NCI-H446 (cell line): Measurements from ENCODE around the gene GAL.

Experiments
- DNase-seq, 2 experiments: peaks; one replicate each; lab custom pipeline; 2025; lab: John Stamatoyannopoulos, UW

Gene GAL

DNA sequence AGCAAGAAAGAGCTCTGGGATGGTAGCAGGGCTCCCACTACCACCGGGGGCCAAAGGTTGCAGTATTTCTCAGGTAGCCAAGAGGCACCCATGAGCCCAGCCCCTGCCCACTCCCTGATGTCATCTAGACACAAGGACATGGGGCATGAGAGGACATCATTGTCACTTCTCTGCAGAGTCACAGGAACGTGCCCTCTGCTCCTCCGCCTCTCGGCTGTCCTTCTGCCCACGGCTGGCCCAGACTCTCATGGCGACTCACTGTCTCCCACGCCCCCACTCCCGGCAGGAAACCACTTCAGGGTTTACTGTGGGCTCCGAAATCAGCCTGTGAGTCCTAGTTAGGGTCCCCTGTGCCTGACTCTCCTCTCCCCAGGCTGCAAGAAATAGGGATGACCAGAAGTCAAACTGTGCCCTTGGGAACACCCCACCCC is 1.8 kb upstream of the GAL start:
- DNase-seq: no peak

- no peak for DNase-seq
Measured at GRCh38 chr11:68683121-68683520, 1.2 kb upstream of the GAL start.

GRCh38 chr11:68683536-68684384 is 584 bp upstream of the GAL start:
- no peak for DNase-seq

DNA sequence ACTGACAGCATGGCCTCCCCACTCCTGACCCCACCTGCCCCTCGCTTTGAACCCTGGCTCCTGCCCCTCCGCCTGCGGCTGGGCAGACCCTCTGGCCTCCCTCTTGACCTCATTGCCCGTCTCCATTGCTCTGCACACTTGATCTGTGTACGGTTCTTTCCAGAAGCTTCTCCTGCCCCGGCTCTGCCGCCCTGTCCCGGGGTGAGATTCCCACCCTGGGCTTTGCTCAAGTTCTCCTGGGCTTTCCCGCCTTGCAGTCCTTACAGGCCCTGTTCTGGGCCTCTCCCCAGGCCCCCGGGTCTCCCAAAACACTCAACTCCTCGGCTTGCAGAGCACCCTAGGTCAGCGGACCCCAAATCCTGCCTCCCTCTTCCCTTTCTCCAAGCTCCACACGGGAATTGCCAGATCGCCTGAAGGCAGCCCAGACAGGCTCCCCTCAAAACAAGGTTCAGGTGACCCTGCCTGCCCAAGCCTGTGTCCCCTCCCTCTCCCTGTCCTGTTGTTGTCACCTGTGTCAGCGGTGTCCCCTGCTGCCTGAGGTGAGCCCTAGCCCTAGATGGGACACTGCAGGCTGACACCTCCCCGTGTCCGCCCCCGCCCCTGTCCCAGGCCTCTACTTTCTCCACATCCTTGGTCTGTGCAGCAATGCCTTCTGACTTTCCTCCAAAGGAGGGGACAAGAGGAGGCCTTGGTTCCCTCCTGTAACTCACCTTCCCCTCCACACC is 1.5 kb downstream of the GAL start:
- DNase-seq: no peak

GRCh38 chr11:68686486-68686885 is 2.1 kb downstream of the GAL start:
- DNase-seq: no peak

DNA sequence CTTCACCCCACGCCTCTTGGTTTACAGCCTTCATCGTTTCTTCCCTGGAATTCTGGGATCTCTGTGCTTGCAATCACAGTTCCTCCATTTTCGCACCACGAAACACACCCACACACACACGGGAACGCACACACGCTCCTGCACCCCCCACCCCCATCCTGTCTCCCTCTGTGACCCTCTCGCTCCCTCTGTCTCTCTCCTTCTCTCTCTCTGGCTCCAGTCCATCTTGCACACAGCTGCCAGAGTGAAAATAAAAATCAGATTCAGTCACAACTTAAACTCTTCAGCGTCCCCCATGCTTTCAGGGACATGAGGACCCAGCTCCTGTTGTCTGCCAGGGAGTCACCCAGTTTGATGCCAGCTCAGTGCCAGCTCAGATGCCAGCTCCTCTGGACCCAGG is 3.0 kb downstream of the GAL start:
- no peak for DNase-seq

DNA sequence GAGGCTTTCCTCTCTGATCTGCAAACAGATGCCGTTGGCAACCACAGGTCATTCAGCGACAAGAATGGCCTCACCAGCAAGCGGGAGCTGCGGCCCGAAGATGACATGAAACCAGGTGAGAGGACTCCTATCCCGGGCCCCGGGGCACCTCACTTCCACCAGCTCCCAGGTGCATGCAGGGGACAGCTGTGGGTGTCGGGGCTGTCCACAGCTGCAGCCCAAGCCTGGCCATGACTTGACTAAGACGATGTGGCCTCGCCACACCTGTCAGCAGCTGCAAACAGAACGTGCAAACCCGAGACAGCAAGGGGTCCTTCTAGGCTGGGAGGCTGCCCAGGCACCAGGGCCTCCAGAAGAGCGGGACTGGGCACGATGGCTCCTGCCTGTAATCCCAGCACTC is 3.6 kb downstream of the GAL start:
- no peak for DNase-seq

DNA sequence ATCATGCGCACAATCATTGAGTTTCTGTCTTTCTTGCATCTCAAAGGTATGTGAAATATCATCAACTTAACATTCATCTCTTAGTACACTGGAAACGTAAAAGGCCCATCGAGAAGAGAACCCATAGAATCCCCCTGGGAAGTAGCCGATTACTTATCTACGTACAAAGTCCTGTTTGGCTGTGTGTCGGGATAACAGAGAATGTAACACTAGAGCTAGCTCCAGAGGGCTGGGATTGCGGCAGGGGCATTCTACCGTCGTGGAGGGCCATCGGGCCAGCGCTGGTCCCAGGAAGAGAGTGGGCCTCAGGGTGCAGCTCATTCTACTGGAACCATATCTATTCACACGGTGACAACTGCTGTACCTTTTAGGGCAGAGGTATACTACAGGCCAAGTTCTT is 4.5 kb downstream of the GAL start:
- DNase-seq: no peak

- DNase-seq: no peak
Measured at GRCh38 chr11:68689737-68690625, 5.6 kb downstream of the GAL start.

- DNase-seq: no peak
Measured at GRCh38 chr11:68690671-68691401, 6.5 kb downstream of the GAL start.

GRCh38 chr11:68691402-68691784 is 7.0 kb downstream of the GAL start:
- no peak for DNase-seq

GRCh38 chr11:68692115-68692514 is 7.8 kb downstream of the GAL start:
- DNase-seq: no peak

DNA sequence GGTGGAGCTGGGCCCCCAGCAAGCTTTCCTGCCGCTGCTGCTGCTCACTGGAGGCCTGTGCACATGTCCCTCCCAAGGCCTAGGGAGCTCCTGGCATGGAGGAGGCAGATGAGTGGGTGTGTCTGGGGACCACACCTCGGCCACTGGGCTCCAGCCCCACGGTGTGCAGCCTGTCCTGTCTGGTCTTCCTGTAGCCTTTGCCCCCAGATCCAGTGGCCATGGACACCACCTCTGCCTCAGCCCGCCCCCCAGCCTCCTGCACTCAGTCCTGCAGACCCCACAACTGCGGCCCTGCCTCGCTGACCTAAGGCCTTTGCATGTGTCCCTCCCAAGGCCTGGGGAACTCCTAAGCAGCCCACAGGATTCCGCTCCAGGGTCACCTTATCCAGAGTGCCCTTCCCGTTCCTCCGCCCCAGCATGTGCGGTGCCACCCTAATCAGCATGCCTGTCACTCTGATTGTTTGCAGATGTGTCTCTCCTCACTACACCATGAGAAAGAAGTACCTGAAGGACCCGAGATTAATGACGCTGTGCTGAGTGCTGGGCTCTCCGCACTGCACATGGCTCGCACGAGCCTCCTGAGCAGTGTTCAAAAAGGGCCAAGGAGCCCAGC is 8.6 kb downstream of the GAL start:
- DNase-seq: no peak

DNA sequence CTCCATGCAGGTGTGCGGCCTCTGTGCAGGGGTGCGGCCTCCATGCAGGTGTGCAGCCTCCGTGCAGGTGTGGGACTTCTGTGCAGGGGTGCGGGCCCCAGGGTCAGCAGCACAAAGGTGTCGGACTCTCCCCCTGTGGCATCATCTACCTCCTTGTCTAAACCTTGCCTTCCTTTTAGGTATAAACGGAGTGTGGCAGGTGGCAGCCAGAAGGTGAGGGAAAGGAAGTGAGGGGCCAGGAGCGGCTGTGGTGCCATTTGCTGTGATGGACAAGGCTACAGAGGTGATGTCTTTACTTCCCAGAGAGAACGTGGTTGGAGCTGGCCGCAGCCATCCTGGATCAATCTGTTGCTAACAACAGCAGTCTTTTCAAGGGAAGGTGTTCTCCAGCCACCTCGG is 9.1 kb downstream of the GAL start:
- no peak for DNase-seq

DNA sequence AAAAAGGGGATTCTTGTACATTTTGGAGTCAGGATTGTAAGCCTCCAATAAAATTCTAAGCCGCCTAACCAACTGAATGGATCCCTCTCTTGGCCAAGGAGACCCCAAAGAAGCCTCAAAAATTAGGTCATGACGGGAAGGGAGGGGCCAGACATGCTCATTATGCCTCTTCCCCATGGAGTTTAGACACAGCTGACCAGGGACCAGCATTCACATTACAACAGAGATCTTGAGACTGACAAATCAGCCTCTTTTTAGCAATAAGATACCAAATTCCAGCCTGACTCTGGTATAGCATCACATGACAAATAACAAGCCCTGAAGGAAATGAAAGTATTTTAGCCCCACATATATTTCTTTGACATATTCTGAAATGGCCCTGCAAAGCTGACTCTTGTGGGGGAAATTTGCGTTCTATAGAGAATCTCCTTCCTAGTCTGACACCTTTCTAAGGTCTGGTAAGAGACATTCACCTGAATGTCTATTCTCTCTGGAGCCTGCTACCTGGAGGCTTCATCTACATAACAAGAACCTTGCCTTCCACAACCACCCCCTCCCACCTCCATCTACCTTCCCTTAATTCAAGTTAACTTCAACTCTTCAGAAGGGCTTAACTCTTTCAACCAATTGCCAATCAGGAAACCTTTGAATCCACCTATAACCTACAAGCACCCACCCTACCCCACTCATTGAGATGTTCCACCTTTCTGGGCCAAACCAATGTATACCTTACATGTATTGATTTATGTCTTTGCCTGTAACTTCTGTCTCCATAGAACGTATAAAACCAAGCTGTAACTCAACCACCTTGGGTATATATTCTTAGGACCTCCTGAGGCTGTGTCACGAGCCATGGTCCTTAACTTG is 10.3 kb downstream of the GAL start:
- no peak for DNase-seq

DNA sequence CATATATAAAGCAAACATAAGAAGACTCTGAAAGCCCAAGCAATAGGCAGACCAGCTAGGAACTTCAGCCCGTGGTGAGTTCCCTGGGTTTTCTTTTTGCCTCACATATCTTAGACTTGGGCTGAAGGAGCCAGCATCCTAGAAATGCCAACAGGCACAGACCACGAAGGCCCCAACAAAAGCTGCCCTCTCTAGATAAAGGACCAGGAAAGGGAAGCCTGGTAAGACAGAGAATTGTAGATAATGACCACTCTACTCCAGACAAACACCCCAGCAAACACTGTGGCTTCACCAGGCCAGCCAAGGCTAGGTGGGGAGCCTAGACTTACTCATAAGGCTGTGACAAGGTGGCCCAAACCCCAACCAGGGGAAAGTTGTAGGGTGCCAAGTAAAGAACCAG is 11.2 kb downstream of the GAL start:
- DNase-seq: no peak

- no peak for DNase-seq
Measured at GRCh38 chr11:68698993-68699392, 14.6 kb downstream of the GAL start.

DNA sequence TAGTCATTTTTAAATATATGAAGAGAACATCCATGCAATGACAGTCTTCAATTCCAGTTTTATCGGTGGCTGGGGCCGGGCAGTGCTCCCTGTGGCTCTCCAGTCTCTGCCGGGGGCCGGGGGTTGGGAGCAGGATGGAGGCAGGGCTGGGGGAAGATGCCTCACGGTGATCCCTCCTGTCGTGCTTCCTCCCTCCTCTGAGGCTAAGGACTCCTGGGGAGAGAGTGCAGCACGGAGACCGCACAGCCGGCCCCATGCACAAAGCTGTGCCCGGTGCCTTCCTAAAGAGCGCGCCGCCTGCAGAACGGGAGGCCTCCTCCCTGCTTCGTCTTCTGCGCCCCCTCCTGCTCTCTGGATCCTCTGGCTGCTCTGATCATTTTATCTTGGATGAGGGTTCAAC is 20.5 kb downstream of the GAL start:
- DNase-seq: no peak

DNA sequence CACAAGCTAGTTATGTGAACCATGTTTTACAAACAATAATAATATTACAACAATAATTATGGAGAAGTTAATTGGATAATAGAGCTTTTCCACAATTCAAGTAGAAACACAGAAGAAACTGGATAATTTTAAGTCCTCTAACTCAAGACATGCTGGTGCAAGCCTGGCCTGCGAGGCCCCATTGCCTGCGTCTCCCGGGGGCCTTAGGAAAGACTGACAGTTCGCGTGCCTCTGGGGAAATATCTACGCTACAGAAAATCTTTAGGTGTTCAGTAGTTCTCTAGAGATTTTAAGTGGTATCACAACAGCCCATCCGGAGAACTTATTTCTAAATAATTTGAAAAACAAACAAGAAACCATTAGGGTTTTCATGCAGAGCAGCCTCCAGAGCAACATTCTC is 23.2 kb downstream of the GAL start:
- no peak for DNase-seq

DNA sequence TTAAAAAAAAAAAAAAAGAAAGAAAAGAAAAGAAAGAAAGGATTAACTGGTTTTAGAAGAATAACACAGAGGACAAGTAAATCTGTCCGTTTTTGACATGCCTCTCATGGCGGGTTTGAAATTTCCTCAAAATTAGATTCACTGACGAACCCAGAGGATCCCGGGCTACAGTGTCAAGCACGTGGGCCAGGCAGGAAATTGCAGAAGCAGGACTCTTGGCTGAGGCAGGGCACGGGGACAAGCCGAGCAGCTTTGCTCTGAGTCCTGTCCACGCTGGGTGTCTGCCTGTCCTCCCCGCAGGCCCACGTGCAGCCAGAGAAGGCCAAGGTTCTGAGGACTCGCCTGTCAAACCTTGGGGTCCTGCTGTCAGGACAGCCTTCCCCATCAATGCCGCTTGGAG is 24.7 kb downstream of the GAL start:
- no peak for DNase-seq
